ENCODE results near the gene SOCS1. TPM values are rescaled to one million over a fixed set of nuclear protein-coding genes. Genes with fewer than 3 reads are reported as not detected.
A peak's percentile ranks its signal among the peaks of the same experiment; 100 is the strongest.

SOCS1 gene
- total and polyA plus RNA-seq, 9 of the 15 experiments (the other 6 are each of a cell fraction or from before 2014, with no cell fraction given), result 0.04 to 7.5 (median 2.3) TPM

- intact Hi-C loops (cut with micrococcal nuclease), result no loop called here
- in situ Hi-C loops (cut with MboI), result no loop called here
- DNase-seq (ENCODE audit: extremely low read depth in 1 of 4, low spot score in 3 of 4) (no peak), FAIRE-seq (no peak), ATAC-seq (no peak)
- Histone ChIP-seq H3K4me1 (replicated peaks in 1 of 2; ENCODE audit: control insufficient read depth in 2 of 2, insufficient read depth in 2 of 2, low read length in 2 of 2) (peaks cover 61 to 63% of the 10 kb centered on the region in 2 experiments), H3K9me1 (ENCODE audit: control insufficient read depth, insufficient read depth, low read length) (no peaks in the 10 kb centered on the region), H3K9me3 (replicated peaks; ENCODE audit: control insufficient read depth, insufficient read depth, low read depth, low read length) (no peaks in the 10 kb centered on the region), H2AFZ (ENCODE audit: low read depth, low read length) (no peak overlapping the region), H4K20me1 (replicated peaks; ENCODE audit: control insufficient read depth, insufficient read depth, low read length) (no peaks in the 10 kb centered on the region), H3K27ac (ENCODE audit: extremely low read depth, low read depth, low read length) (no peak overlapping the region), H3K4me2 (ENCODE audit: insufficient read depth, low read length) (no peak overlapping the region), H3K9ac (ENCODE audit: insufficient read depth in 1 of 2, low read depth in 2 of 2, low read length in 2 of 2) (0 out of 4 replicates have a peak overlapping the region, but pooled peaks of 1 of the 2 experiments have one; percentile 5), H3K4me3 (no peak overlapping the region), H3K36me3 (ENCODE audit: control insufficient read depth, insufficient read depth, low read length) (no peaks in the 10 kb centered on the region), H3K27me3 (ENCODE audit: control insufficient read depth in 2 of 2, insufficient read depth in 2 of 2, low read length in 2 of 2) (no peaks in the 10 kb centered on the region), H3K79me2 (ENCODE audit: control insufficient read depth, insufficient read depth, low read length) (peaks cover 14% of the 10 kb centered on the region; the same call in 2 of the 3 replicates)
- 88% methylated on average over 9 of the region's 10 CpGs for WGBS (ENCODE audit: insufficient coverage, low coverage, missing lambda C conversion rate)
- ChIA-PET POLR2A (interaction anchor here (1.4 kb wide), 1 partner anchor 16 kb away, joined by 4 read pairs; no protein-coding TSS in a partner anchor), CTCF (ENCODE audit: low intra/inter-chr PET ratio) (no interaction called here)
- BruUV-seq (replicated peaks), result no TSS peak
- TF ChIP-seq TSC22D4 (tag; IDR thresholded peaks at IDR 0.05) (no peak), RHOXF2B (CRISPR knock-in tag; conservative IDR thresholded peaks at IDR 0.05) (no peak), CREM (IDR thresholded peaks at IDR 0.05; ENCODE audit: low read depth) (no peak), ESRRA (IDR thresholded peaks at IDR 0.05; ENCODE audit: borderline replicate concordance, low read depth) (peak; percentile 67; the same call in 1 of the 2 replicates), CTCF (IDR thresholded peaks at IDR 0.05 in 2 of 3, conservative IDR thresholded peaks at IDR 0.05 in 1 of 3; ENCODE audit: insufficient read depth in 2 of 3, low read depth in 1 of 3, low read length in 3 of 3) (no peak), ZNF311 (CRISPR knock-in tag; IDR thresholded peaks at IDR 0.05) (no peak), SAP30 (IDR thresholded peaks at IDR 0.05; ENCODE audit: borderline replicate concordance, insufficient read depth, low read depth, low read length, poor library complexity, severe bottlenecking) (no peak), ZNF695 (CRISPR knock-in tag; IDR thresholded peaks at IDR 0.05) (no peak), ZNF239 (CRISPR knock-in tag; IDR thresholded peaks at IDR 0.05) (no peak), ZNF780A (CRISPR knock-in tag; IDR thresholded peaks at IDR 0.05) (no peak), HDGF (IDR thresholded peaks at IDR 0.05) (no peak), ETV6 (IDR thresholded peaks at IDR 0.05; ENCODE audit: borderline replicate concordance in 1 of 2, low read depth in 2 of 2, low read length in 1 of 2) (no peak), ETV6 (CRISPR knock-in tag; IDR thresholded peaks at IDR 0.05; ENCODE audit: borderline replicate concordance) (no peak), ZNF431 (CRISPR knock-in tag; IDR thresholded peaks at IDR 0.05) (no peak), BCOR (IDR thresholded peaks at IDR 0.05) (peak; percentile 80; the same call in 1 of the 2 replicates), TSHZ1 (CRISPR knock-in tag; IDR thresholded peaks at IDR 0.05) (no peak)
These were observed 19.3 kb downstream of the SOCS1 start for GRCh38 chr16:11236461-11237254.

Data from K562 (cell line).